ENCODE data around the gene LDLRAD3.

The LDLRAD3 gene

GRCh38 chr11:36235750-36236149, 291.9 kb downstream of the LDLRAD3 start:
- TF ChIP-seq CEBPB (IDR thresholded peaks at IDR 0.05) (no peak), CREB1 (IDR thresholded peaks at IDR 0.05; ENCODE audit: low read depth) (no peak), ZBTB7A (IDR thresholded peaks at IDR 0.05; ENCODE audit: low read depth) (no peak), YY1 (IDR thresholded peaks at IDR 0.05; ENCODE audit: low read depth) (no peak), TEAD4 (IDR thresholded peaks at IDR 0.05) (no peak), TAF1 (IDR thresholded peaks at IDR 0.05; ENCODE audit: low read depth) (no peak), EP300 (IDR thresholded peaks at IDR 0.05; ENCODE audit: borderline replicate concordance) (no peak), USF1 (IDR thresholded peaks at IDR 0.05) (no peak), EGR1 (IDR thresholded peaks at IDR 0.05) (no peak), FOXM1 (IDR thresholded peaks at IDR 0.05; ENCODE audit: borderline replicate concordance, low read depth) (no peak), RAD21 (IDR thresholded peaks at IDR 0.05; ENCODE audit: low read depth) (no peak), MAX (IDR thresholded peaks at IDR 0.05) (no peak), REST (IDR thresholded peaks at IDR 0.05; ENCODE audit: low read depth) (no peak), NFIC (IDR thresholded peaks at IDR 0.05) (no peak), TCF12 (IDR thresholded peaks at IDR 0.05; ENCODE audit: low read depth) (no peak)

- TF ChIP-seq ZBTB7A (IDR thresholded peaks at IDR 0.05; ENCODE audit: low read depth) (no peak), EGR1 (IDR thresholded peaks at IDR 0.05) (no peak), USF1 (IDR thresholded peaks at IDR 0.05) (no peak), TCF12 (IDR thresholded peaks at IDR 0.05; ENCODE audit: low read depth) (no peak), CEBPB (IDR thresholded peaks at IDR 0.05) (no peak), EP300 (IDR thresholded peaks at IDR 0.05; ENCODE audit: borderline replicate concordance) (no peak), REST (IDR thresholded peaks at IDR 0.05; ENCODE audit: low read depth) (no peak), FOXM1 (IDR thresholded peaks at IDR 0.05; ENCODE audit: borderline replicate concordance, low read depth) (no peak), TEAD4 (IDR thresholded peaks at IDR 0.05) (no peak), RAD21 (IDR thresholded peaks at IDR 0.05; ENCODE audit: low read depth) (no peak), NFIC (IDR thresholded peaks at IDR 0.05) (no peak), YY1 (IDR thresholded peaks at IDR 0.05; ENCODE audit: low read depth) (no peak), TAF1 (IDR thresholded peaks at IDR 0.05; ENCODE audit: low read depth) (no peak), CREB1 (IDR thresholded peaks at IDR 0.05; ENCODE audit: low read depth) (no peak), MAX (IDR thresholded peaks at IDR 0.05) (no peak)
These were observed 293.5 kb downstream of the LDLRAD3 start for GRCh38 chr11:36237391-36237790.

- TF ChIP-seq TEAD4 (IDR thresholded peaks at IDR 0.05) (no peak), REST (IDR thresholded peaks at IDR 0.05; ENCODE audit: low read depth) (no peak), YY1 (IDR thresholded peaks at IDR 0.05; ENCODE audit: low read depth) (no peak), USF1 (IDR thresholded peaks at IDR 0.05) (no peak), CEBPB (IDR thresholded peaks at IDR 0.05) (no peak), RAD21 (IDR thresholded peaks at IDR 0.05; ENCODE audit: low read depth) (no peak), NFIC (IDR thresholded peaks at IDR 0.05) (no peak), TAF1 (IDR thresholded peaks at IDR 0.05; ENCODE audit: low read depth) (no peak), FOXM1 (IDR thresholded peaks at IDR 0.05; ENCODE audit: borderline replicate concordance, low read depth) (no peak), TCF12 (IDR thresholded peaks at IDR 0.05; ENCODE audit: low read depth) (no peak)
These were observed 294.3 kb downstream of the LDLRAD3 start for GRCh38 chr11:36238036-36238631.

- no peak for TF ChIP-seq TAF1 (IDR thresholded peaks at IDR 0.05; ENCODE audit: low read depth)
- no peak for TF ChIP-seq FOXM1 (IDR thresholded peaks at IDR 0.05; ENCODE audit: borderline replicate concordance, low read depth)
- TF ChIP-seq YY1 (IDR thresholded peaks at IDR 0.05; ENCODE audit: low read depth), result no peak
- no peak for TF ChIP-seq TCF12 (IDR thresholded peaks at IDR 0.05; ENCODE audit: low read depth)
- no peak for TF ChIP-seq CREB1 (IDR thresholded peaks at IDR 0.05; ENCODE audit: low read depth)
- TF ChIP-seq TEAD4 (IDR thresholded peaks at IDR 0.05), result no peak
- TF ChIP-seq CEBPB (IDR thresholded peaks at IDR 0.05), result no peak
- no peak for TF ChIP-seq NFIC (IDR thresholded peaks at IDR 0.05)
- no peak for TF ChIP-seq RAD21 (IDR thresholded peaks at IDR 0.05; ENCODE audit: low read depth)
- no peak for TF ChIP-seq EGR1 (IDR thresholded peaks at IDR 0.05)
- TF ChIP-seq REST (IDR thresholded peaks at IDR 0.05; ENCODE audit: low read depth), result no peak
- TF ChIP-seq USF1 (IDR thresholded peaks at IDR 0.05), result no peak
- TF ChIP-seq EP300 (IDR thresholded peaks at IDR 0.05; ENCODE audit: borderline replicate concordance), result no peak
- no peak for TF ChIP-seq ZBTB7A (IDR thresholded peaks at IDR 0.05; ENCODE audit: low read depth)
- no peak for TF ChIP-seq MAX (IDR thresholded peaks at IDR 0.05)
These were observed 295.0 kb downstream of the LDLRAD3 start for GRCh38 chr11:36238881-36239280.
